Measurements from ENCODE around the gene CPXCR1.
"Not testable (repeated sequence)": the region's sequence is repeated elsewhere in the genome, so short reads cannot be mapped to it uniquely, and the experiment has no call there.

CPXCR1 gene
- total RNA-seq: 0 to 0.11 (median 0) reads per million in 17 experiments

- no peak for DNase-seq
Measured at GRCh38 chrX:88746925-88747324, at the start of gene CPXCR1. Gene CPXCR1 (plus strand): TSS chrX:88747225. CDS start chrX:88753415, 6,190 bp downstream.

- no peak for DNase-seq
Measured at GRCh38 chrX:88735835-88736234, 11.2 kb upstream of the CPXCR1 start.

GRCh38 chrX:88746215-88746614 is 810 bp upstream of the CPXCR1 start:
- not testable (repeated sequence) for DNase-seq

- DNase-seq: not testable (repeated sequence)
Measured at GRCh38 chrX:88752339-88752738, 5.3 kb downstream of the CPXCR1 start.

GRCh38 chrX:88789825-88790224 is 42.8 kb downstream of the CPXCR1 start:
- DNase-seq: no peak

All from suppressor macrophage (primary cell).